Vagina (tissue), 2 donors: Measurements from ENCODE around the gene GDNF.

Experiments
- POLR2AphosphoS5 ChIP-seq, 2 donors: sonication (generic); formaldehyde crosslinking; IDR thresholded peaks; one replicate each; pipeline ENCODE4 v1.9.0; 2017; ENCODE audit warnings: antibody characterized with exemption in 2 of 2, mild to moderate bottlenecking in 2 of 2, low read depth in 1 of 2; ENCODE audit not compliant: insufficient read depth in 1 of 2
- TF ChIP-seq, protein P1 (sequence below), 3 experiments: fragments of 450-650 bp in 2 of 3; fragments of 200-600 bp in 1 of 3; sonication (generic) in 1 of 3; IDR thresholded peaks; one replicate each; pipeline ENCODE4 v1.5.1; 2017 to 2019; ENCODE audit warnings: antibody characterized with exemption in 3 of 3, mild to moderate bottlenecking in 2 of 3, moderate library complexity in 2 of 3

DNA sequence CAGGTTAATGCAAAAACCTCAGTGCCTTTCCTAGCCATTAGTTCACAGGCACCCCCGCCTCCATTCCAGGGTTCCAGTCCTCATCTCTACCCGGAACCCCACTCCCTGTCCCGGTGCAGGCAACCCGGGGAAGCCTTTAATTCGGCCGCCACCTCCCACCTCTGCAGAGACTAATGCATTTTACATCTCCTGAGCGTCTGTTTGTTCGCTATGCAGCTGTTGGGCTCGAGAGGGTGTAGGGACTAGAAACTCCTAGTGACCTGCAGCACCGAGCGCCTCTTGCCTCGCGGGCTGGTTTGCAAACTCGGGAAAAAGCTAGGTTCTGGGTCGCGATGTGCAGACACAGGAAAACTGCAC, 3.6 kb downstream of the GDNF start:
- TF ChIP-seq, protein P1, sequence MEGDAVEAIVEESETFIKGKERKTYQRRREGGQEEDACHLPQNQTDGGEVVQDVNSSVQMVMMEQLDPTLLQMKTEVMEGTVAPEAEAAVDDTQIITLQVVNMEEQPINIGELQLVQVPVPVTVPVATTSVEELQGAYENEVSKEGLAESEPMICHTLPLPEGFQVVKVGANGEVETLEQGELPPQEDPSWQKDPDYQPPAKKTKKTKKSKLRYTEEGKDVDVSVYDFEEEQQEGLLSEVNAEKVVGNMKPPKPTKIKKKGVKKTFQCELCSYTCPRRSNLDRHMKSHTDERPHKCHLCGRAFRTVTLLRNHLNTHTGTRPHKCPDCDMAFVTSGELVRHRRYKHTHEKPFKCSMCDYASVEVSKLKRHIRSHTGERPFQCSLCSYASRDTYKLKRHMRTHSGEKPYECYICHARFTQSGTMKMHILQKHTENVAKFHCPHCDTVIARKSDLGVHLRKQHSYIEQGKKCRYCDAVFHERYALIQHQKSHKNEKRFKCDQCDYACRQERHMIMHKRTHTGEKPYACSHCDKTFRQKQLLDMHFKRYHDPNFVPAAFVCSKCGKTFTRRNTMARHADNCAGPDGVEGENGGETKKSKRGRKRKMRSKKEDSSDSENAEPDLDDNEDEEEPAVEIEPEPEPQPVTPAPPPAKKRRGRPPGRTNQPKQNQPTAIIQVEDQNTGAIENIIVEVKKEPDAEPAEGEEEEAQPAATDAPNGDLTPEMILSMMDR (IDR thresholded peaks at IDR 0.05): no peak
- TF ChIP-seq POLR2AphosphoS5 (IDR thresholded peaks at IDR 0.05; ENCODE audit: insufficient read depth in 1 of 2, low read depth in 1 of 2): no peak
